ENCODE measurements around the gene ITPRID2. TPM values are rescaled to one million over a fixed set of nuclear protein-coding genes. Genes with fewer than 3 reads are reported as not detected.

ITPRID2 gene
- total RNA-seq, 2 donors from 2014 or later: 36.4 to 57.4 TPM

GRCh38 chr2:181916726-181917718, 25.5 kb downstream of the ITPRID2 start:
- no peaks in the 10 kb centered on the region for H3K4me1 Mint-ChIP-seq
- peak overlapping the region; percentile 4 for H3K27ac Mint-ChIP-seq
- no peak overlapping the region for H3K4me3 Mint-ChIP-seq
- H3K27me3 Mint-ChIP-seq: no peaks in the 10 kb centered on the region
- H3K9me3 Mint-ChIP-seq: no peaks in the 10 kb centered on the region
- ATAC-seq (replicated peaks): no peak
- peaks cover 90% of the 10 kb centered on the region for H3K36me3 Mint-ChIP-seq (ENCODE audit: low read depth)

GRCh38 chr2:181918188-181918587, 26.7 kb downstream of the ITPRID2 start:
- no peaks in the 10 kb centered on the region for H3K27me3 Mint-ChIP-seq
- peaks cover 92% of the 10 kb centered on the region for H3K36me3 Mint-ChIP-seq (ENCODE audit: low read depth)
- H3K4me1 Mint-ChIP-seq: no peaks in the 10 kb centered on the region
- H3K9me3 Mint-ChIP-seq: no peaks in the 10 kb centered on the region
- H3K4me3 Mint-ChIP-seq: no peak overlapping the region
- H3K27ac Mint-ChIP-seq: no peak overlapping the region
- ATAC-seq (replicated peaks): no peak

DNA sequence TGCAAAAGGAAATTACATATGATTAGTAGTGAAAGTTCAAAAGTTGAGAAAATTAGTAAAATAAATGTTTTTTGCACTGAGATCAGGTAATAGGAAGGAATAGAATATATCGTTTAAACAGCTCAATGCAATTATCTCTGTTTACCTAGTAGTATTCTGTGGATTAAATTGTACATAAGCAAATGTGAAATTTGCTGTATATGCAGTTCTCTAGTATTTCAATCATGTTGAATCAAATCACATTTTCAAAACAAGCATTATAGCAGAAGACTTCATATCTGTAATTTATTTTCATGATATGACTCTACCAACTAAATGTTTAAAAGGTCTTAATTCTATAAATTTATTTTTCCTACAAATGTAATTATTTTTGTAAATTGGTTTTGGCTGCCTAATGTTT, 31.6 kb downstream of the ITPRID2 start:
- H3K27ac Mint-ChIP-seq: no peak overlapping the region
- H3K4me1 Mint-ChIP-seq: no peaks in the 10 kb centered on the region
- H3K36me3 Mint-ChIP-seq (ENCODE audit: low read depth): peaks cover 85% of the 10 kb centered on the region
- H3K4me3 Mint-ChIP-seq: no peak overlapping the region
- no peaks in the 10 kb centered on the region for H3K27me3 Mint-ChIP-seq
- no peak for ATAC-seq (replicated peaks)
- H3K9me3 Mint-ChIP-seq: no peaks in the 10 kb centered on the region

GRCh38 chr2:181924336-181924735, 32.8 kb downstream of the ITPRID2 start:
- no peaks in the 10 kb centered on the region for H3K27me3 Mint-ChIP-seq
- no peak for ATAC-seq (replicated peaks)
- no peak overlapping the region for H3K27ac Mint-ChIP-seq
- no peaks in the 10 kb centered on the region for H3K4me1 Mint-ChIP-seq
- no peaks in the 10 kb centered on the region for H3K9me3 Mint-ChIP-seq
- peaks cover 77% of the 10 kb centered on the region for H3K36me3 Mint-ChIP-seq (ENCODE audit: low read depth)
- no peak overlapping the region for H3K4me3 Mint-ChIP-seq

DNA sequence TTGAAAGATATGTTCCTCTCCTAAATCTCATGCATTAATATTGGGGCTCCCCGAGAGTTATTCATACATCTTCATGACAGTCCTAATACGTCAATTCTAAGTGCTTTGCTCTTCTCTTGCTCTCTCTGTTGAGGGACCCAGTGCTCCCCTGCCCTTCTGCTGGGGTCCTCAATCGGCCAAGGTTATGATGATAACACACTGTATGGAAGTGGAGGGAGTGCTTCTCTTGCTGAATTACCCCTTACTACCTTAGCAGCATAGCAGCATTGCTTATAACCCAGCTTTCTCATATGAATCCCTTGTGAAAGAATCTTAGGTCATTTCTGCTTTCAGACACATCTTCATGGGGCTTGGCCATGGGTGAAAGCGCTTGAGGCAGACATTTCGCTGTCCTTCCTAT, 43.2 kb downstream of the ITPRID2 start:
- H3K4me1 Mint-ChIP-seq: no peaks in the 10 kb centered on the region
- H3K36me3 Mint-ChIP-seq (ENCODE audit: low read depth): peaks cover 12% of the 10 kb centered on the region
- H3K27ac Mint-ChIP-seq: no peak overlapping the region
- H3K9me3 Mint-ChIP-seq: no peaks in the 10 kb centered on the region
- ATAC-seq (replicated peaks): no peak
- peaks cover 3% of the 10 kb centered on the region for H3K27me3 Mint-ChIP-seq
- H3K4me3 Mint-ChIP-seq: no peak overlapping the region

DNA sequence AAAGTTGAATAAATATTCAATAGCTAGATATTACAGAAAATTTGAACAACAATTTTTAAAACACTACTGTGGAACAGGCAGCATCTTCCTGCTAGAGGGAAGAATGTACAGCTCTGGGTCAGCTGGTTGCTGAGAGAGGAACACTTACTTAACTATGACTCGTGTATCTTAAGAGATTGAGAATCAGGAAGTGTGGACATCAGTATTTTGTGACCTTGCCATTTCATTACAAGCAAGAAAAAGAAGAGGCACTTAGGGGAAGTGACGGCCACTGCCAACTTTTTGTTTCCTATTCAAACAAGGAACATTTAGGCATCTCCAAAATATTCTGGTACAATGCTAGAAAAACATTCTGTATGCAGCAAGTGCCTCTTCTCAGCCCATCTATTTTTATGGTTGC, 45.9 kb downstream of the ITPRID2 start:
- no peaks in the 10 kb centered on the region for H3K36me3 Mint-ChIP-seq (ENCODE audit: low read depth)
- H3K4me1 Mint-ChIP-seq: no peaks in the 10 kb centered on the region
- H3K9me3 Mint-ChIP-seq: peaks cover 4% of the 10 kb centered on the region
- ATAC-seq (replicated peaks): no peak
- H3K4me3 Mint-ChIP-seq: no peak overlapping the region
- no peak overlapping the region for H3K27ac Mint-ChIP-seq
- H3K27me3 Mint-ChIP-seq: peaks cover 13% of the 10 kb centered on the region

DNA sequence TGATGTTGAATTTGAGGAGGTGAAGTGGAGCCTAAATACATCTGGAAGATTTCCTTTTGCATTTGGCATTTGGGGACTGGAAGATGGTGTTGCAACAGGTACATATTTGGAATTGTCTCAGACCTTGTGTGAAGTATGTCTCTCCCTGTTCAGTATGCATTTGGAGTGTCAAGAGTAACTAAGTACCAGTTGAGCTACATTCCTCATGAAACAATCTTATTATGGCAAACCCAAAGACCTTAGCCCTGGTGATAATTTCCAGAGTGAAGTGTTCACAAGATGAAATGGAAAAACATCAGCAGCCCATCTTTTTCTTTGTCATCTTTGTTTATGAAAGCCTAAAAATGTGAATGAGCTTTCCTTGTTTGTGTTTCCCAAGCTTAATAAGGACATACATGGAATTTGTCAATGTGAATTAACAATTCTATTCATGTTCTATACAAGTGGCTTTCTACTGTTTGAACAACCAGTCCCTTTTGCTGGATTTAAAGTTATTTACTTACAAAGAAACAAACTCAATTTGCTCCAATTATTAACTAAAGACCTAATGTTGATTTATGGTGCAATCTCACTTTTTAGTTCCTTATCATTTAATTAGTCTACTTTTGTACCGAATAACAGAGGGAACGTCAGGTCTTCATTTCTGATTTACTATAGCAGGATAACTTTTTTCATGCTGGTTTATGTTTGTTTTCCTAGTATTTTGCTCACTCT, 52.0 kb downstream of the ITPRID2 start:
- Mint-ChIP-seq H3K9me3 (peaks cover 4% of the 10 kb centered on the region), H3K4me1 (no peaks in the 10 kb centered on the region), H3K27me3 (peaks cover 29% of the 10 kb centered on the region), H3K36me3 (ENCODE audit: low read depth) (no peaks in the 10 kb centered on the region), H3K27ac (no peak overlapping the region), H3K4me3 (no peak overlapping the region)
- ATAC-seq (replicated peaks): no peak

GRCh38 chr2:181944164-181944913, 52.8 kb downstream of the ITPRID2 start:
- H3K4me1 Mint-ChIP-seq: no peaks in the 10 kb centered on the region
- H3K27me3 Mint-ChIP-seq: peaks cover 27% of the 10 kb centered on the region
- H3K4me3 Mint-ChIP-seq: no peak overlapping the region
- no peak for ATAC-seq (replicated peaks)
- H3K27ac Mint-ChIP-seq: no peak overlapping the region
- H3K9me3 Mint-ChIP-seq: peaks cover 4% of the 10 kb centered on the region
- H3K36me3 Mint-ChIP-seq (ENCODE audit: low read depth): no peaks in the 10 kb centered on the region

DNA sequence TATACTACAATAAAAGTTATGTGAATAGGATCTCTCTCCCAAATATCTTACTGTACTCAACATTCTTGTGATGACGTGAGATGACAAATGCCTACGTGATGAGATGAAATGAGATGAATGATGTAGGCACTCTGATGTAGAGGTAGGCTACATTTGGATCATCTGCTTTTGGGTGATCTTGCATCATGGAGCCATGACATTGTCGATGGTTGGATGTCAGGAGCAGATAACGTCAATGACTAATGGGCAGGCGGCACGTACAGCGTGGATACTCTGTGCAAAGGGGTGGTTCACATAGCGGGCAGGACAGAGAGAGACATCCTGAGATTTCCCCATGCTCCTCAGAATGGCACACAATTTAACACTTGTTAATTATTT, 53.4 kb downstream of the ITPRID2 start:
- peaks cover 4% of the 10 kb centered on the region for H3K9me3 Mint-ChIP-seq
- peaks cover 27% of the 10 kb centered on the region for H3K27me3 Mint-ChIP-seq
- no peak for ATAC-seq (replicated peaks)
- no peak overlapping the region for H3K27ac Mint-ChIP-seq
- no peaks in the 10 kb centered on the region for H3K4me1 Mint-ChIP-seq
- H3K36me3 Mint-ChIP-seq (ENCODE audit: low read depth): no peaks in the 10 kb centered on the region
- H3K4me3 Mint-ChIP-seq: no peak overlapping the region

GRCh38 chr2:181946444-181947127, 55.1 kb downstream of the ITPRID2 start:
- H3K4me1 Mint-ChIP-seq: no peaks in the 10 kb centered on the region
- H3K4me3 Mint-ChIP-seq: no peak overlapping the region
- H3K27ac Mint-ChIP-seq: no peak overlapping the region
- H3K36me3 Mint-ChIP-seq (ENCODE audit: low read depth): no peaks in the 10 kb centered on the region
- H3K9me3 Mint-ChIP-seq: no peaks in the 10 kb centered on the region
- peaks cover 26% of the 10 kb centered on the region for H3K27me3 Mint-ChIP-seq
- ATAC-seq (replicated peaks): peak; percentile 49

- H3K27ac Mint-ChIP-seq: no peak overlapping the region
- no peaks in the 10 kb centered on the region for H3K9me3 Mint-ChIP-seq
- ATAC-seq (replicated peaks): no peak
- no peak overlapping the region for H3K4me3 Mint-ChIP-seq
- H3K36me3 Mint-ChIP-seq (ENCODE audit: low read depth): no peaks in the 10 kb centered on the region
- peaks cover 23% of the 10 kb centered on the region for H3K27me3 Mint-ChIP-seq
- H3K4me1 Mint-ChIP-seq: no peaks in the 10 kb centered on the region
Observed at GRCh38 chr2:181947273-181947672, 55.7 kb downstream of the ITPRID2 start.

GRCh38 chr2:181948227-181948626, 56.7 kb downstream of the ITPRID2 start:
- Mint-ChIP-seq H3K27me3 (peaks cover 24% of the 10 kb centered on the region), H3K4me3 (no peak overlapping the region), H3K27ac (no peak overlapping the region), H3K9me3 (no peaks in the 10 kb centered on the region), H3K4me1 (no peaks in the 10 kb centered on the region), H3K36me3 (ENCODE audit: low read depth) (no peaks in the 10 kb centered on the region)
- no peak for ATAC-seq (replicated peaks)

DNA sequence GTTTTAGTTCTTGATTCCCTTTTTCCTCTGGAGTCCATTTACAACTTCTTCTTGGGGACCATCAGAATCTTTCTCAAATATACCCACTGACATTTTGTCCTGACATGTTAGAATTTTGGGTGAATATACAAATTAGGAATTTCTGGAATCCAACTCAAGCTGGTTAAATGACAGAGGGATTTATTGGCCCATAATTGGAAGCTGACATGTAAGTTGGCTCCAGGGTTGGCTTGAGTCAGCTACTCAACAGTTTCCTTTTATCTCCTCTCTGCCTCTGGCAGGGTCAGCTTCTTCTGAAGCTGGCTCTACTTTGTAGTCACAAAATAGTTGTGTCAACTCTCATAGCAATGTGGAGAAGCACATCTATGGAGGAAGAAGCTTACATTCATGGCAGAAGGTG, 57.5 kb downstream of the ITPRID2 start:
- Mint-ChIP-seq H3K9me3 (no peaks in the 10 kb centered on the region), H3K27ac (no peak overlapping the region), H3K4me1 (no peaks in the 10 kb centered on the region), H3K36me3 (ENCODE audit: low read depth) (no peaks in the 10 kb centered on the region), H3K4me3 (no peak overlapping the region), H3K27me3 (peaks cover 28% of the 10 kb centered on the region)
- no peak for ATAC-seq (replicated peaks)
